ENCODE results near the gene ABCC1.
"Not testable (repeated sequence)": the region's sequence is repeated elsewhere in the genome, so short reads cannot be mapped to it uniquely, and the experiment has no call there.

The ABCC1 gene

GRCh38 chr16:16185095-16185494, 235.7 kb downstream of the ABCC1 start:
- no peak for DNase-seq (ENCODE audit: low spot score)
- no peak overlapping the region for H3K27ac ChIP-seq
- ChIA-PET POLR2A (ENCODE audit: low non-redundant PET) (no interaction called here), CTCF (no interaction called here)
- no peak for TF ChIP-seq CTCF (conservative IDR thresholded peaks at IDR 0.05; ENCODE audit: low read depth)

DNA sequence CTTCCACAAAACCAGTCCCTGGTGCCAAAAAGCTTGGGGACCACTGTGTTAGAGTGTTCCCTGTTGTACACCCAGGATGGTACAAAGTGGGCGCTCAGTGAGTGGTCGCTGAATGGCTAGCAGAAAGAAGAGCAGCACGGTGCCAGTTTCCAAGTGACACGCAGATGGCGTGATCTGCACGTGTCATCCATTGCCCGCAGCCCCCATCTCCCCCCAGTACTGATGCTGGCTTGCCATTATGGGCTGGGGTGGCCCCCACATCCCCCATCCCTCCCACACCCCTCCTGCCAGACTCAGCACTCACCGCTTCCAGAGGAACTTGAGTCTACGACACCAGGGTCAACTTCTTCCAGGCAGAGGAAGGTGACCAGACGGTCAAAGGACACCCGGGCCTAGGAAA, 237.4 kb downstream of the ABCC1 start:
- POLR2A ChIA-PET (ENCODE audit: low non-redundant PET), result no interaction called here
- DNase-seq (ENCODE audit: low spot score), result no peak
- CTCF ChIA-PET, result interaction anchor here (0.7 to 0.9 kb wide), 3 partner anchors 12 to 46 kb away, joined by 3 to 5 read pairs (median 3); no protein-coding TSS in a partner anchor
- no peak for TF ChIP-seq CTCF (conservative IDR thresholded peaks at IDR 0.05; ENCODE audit: low read depth)
- H3K27ac ChIP-seq, result no peak overlapping the region

DNA sequence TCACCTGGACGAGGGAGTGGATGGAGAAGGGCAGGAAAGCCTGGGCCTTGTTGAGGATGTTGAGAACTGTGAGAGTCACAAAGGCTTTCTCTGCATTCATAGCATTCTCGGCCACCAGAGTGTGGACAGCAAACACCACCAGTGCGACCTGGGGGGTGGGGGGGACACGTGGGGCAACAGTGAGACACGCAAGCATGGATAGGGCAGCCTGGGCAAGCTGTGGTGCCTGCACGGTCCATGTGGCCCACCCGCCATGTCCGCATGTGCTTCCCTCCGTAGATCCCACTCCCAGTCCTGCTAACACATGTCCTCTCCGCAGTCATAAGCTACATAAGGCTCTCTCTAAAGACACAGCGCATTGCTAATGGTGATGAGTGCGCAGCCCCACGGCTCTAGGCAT, 239.4 kb downstream of the ABCC1 start:
- no peak for TF ChIP-seq CTCF (conservative IDR thresholded peaks at IDR 0.05; ENCODE audit: low read depth)
- ChIA-PET POLR2A (ENCODE audit: low non-redundant PET) (no interaction called here), CTCF (interaction anchor here (0.6 kb wide), 1 partner anchor 45 kb away, joined by 4 read pairs; no protein-coding TSS in a partner anchor)

DNA sequence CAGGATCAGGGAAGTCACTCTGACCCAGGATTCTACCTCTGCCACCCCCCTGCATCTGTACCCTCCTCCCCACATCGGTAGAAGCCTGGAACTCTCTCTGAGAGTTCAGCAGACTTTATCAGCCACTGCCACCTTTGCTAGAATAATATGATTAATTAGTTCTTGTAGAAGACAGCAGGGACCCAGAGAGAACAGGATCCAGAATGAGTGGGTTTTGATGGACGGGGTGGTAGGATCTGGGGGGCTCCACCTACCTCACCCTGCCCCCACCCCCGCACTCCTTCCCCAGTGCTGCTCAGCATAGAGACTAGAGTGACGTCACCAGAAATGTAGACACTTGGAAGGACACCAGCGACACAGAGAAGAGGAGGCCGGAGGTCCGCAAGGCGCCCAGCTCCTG, 240.4 kb downstream of the ABCC1 start:
- no peak for TF ChIP-seq CTCF (conservative IDR thresholded peaks at IDR 0.05; ENCODE audit: low read depth)
- ChIA-PET POLR2A (ENCODE audit: low non-redundant PET) (no interaction called here), CTCF (no interaction called here)
- DNase-seq (ENCODE audit: low spot score), result no peak
- no peak overlapping the region for H3K27ac ChIP-seq

More for the DNA sequence above, 239.4 kb downstream of the ABCC1 start:
- no peak overlapping the region for H3K27ac ChIP-seq
- DNase-seq (ENCODE audit: low spot score), result no peak

- ChIA-PET POLR2A (ENCODE audit: low non-redundant PET) (no interaction called here), CTCF (no interaction called here)
These were observed 241.1 kb downstream of the ABCC1 start for GRCh38 chr16:16190546-16190945.

DNA sequence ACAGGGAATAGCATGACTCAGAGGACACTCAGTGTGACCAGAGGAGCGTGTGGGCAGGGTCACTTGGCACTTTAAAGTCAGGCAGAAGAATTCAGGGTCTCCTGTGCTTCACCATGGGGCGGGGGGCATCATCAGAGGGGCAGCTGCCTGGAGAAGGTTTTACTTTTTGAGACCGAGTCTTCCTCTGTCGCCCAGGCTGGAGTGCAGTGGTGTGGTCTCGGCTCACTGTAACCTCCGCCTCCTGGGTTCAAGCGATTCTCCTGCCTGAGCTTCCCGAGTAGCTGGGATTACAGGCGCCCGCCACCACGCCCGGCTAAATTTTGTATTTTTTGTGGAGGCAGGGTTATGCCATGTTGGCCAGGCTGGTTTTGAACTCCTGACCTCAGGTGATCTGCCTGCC, 241.6 kb downstream of the ABCC1 start:
- H3K27ac ChIP-seq; POLR2A ChIA-PET (ENCODE audit: low non-redundant PET); CTCF ChIA-PET; DNase-seq (ENCODE audit: low spot score): not testable (repeated sequence)

More at GRCh38 chr16:16190546-16190945, 241.1 kb downstream of the ABCC1 start:
- no peak overlapping the region for H3K27ac ChIP-seq
- no peak for TF ChIP-seq CTCF (conservative IDR thresholded peaks at IDR 0.05; ENCODE audit: low read depth)
- DNase-seq (ENCODE audit: low spot score), result no peak

DNA sequence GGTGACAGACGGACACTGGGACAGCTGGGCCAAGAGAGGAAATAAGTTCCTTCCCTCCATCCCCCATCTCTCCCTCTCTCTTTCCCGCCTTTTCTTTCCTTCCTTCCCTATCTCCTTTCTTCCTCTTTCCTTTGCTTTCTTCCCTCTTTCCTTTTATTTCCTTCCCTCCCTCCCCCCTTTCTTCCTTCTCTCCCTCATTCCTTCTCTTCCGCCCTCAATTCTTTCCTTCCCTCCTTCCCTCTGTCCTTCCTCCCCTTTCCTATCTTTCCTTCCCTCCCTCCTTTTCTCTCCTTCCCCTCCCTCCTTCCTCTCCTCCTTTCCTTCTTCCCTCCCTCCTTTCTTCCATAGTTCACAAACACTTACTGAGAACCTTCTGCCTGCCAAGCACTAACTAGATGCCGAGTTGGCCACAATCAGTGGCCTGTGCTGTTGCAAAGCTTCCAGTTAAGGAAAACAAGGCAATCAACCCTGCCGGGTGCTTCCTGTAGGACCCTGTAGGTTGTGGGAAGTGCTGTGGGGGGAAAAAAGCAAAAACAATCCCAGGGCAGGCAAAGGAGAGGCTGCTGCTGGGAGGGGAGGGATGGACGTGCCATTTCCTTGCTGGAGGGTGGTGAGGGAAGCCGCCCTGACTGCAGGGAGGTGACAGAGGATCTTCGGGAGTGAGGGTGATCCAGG, 242.2 kb downstream of the ABCC1 start:
- no peak for DNase-seq (ENCODE audit: low spot score)
- ChIA-PET POLR2A (ENCODE audit: low non-redundant PET) (interaction anchor here (0.8 kb wide), 1 partner anchor 26 kb away, joined by 17 read pairs; no protein-coding TSS in a partner anchor), CTCF (interaction anchor here (0.6 kb wide), 1 partner anchor 473 kb away, joined by 6 read pairs; no protein-coding TSS in a partner anchor)
- H3K27ac ChIP-seq, result no peak overlapping the region
- no peak for TF ChIP-seq CTCF (conservative IDR thresholded peaks at IDR 0.05; ENCODE audit: low read depth)
